Measurements from ENCODE around the gene TBPL2.

The TBPL2 gene

DNA sequence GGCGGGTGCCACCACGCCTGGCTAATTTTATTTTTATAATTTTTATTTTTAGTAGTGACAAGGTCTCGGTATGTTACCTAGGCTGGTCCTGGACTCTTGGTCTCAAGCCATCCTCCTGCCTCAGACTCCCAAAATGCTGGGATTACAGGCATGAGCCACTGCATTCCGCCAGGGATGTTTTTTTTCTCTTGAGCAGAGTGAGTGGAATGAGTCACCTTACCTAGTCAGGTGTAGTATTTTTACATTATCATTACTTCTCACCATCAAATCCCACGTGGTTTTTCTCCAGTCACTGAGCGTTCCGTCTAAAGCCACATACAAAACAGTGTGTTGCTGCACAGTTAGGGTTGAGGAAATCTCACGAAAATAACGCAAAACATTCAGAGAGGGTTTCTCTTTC is 870 bp upstream of the TBPL2 start:
- H2AFZ ChIP-seq = no peak overlapping the region
- no peak overlapping the region for H3K4me2 ChIP-seq (ENCODE audit: low read length)
- no peaks in the 10 kb centered on the region for H3K9me3 ChIP-seq (ENCODE audit: control insufficient read depth, low read length)
- H3K79me2 ChIP-seq = no peaks in the 10 kb centered on the region
- H3K9ac ChIP-seq = no peak overlapping the region
- no peaks in the 10 kb centered on the region for H3K36me3 ChIP-seq (ENCODE audit: control insufficient read depth, insufficient read depth, low read length)
- no peaks in the 10 kb centered on the region for H3K4me1 ChIP-seq
- TF ChIP-seq, protein P1, sequence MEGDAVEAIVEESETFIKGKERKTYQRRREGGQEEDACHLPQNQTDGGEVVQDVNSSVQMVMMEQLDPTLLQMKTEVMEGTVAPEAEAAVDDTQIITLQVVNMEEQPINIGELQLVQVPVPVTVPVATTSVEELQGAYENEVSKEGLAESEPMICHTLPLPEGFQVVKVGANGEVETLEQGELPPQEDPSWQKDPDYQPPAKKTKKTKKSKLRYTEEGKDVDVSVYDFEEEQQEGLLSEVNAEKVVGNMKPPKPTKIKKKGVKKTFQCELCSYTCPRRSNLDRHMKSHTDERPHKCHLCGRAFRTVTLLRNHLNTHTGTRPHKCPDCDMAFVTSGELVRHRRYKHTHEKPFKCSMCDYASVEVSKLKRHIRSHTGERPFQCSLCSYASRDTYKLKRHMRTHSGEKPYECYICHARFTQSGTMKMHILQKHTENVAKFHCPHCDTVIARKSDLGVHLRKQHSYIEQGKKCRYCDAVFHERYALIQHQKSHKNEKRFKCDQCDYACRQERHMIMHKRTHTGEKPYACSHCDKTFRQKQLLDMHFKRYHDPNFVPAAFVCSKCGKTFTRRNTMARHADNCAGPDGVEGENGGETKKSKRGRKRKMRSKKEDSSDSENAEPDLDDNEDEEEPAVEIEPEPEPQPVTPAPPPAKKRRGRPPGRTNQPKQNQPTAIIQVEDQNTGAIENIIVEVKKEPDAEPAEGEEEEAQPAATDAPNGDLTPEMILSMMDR (IDR thresholded peaks at IDR 0.05) = no peak
- no peaks in the 10 kb centered on the region for H3K27me3 ChIP-seq (ENCODE audit: control insufficient read depth, insufficient read depth, low read length)
- H3K27ac ChIP-seq = no peak overlapping the region
- H3K4me3 ChIP-seq (ENCODE audit: low read depth, low read length) = no peak overlapping the region

DNA sequence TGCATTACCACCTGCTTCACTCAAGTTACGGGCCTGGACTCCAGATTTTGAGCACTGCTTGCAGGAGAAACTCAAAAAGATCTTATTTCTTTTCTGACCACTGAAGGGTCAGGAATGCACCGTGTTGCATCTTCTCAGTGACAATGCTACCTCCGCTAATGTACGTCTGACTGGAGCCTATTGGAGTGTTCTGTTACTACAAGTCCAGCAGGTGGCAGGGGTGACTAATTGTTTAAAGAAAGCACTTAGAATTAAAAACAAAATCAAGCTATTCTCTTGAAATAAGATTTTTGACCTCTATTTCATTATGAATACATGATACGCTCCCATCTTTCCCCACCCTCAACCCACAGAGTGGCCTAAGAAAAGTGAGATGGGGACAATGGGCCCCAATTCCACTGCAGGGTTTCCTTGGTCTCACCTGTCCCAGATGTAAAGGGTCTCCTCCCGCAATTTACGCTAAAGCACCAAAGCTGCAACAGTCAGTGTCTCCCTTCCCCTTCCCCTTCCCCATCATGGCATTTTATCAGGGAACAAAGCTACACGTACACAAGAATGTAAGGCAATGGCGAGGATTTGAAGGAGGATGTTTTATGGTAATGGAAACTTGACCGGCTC is 2.2 kb downstream of the TBPL2 start:
- Histone ChIP-seq H3K36me3 (ENCODE audit: control insufficient read depth, insufficient read depth, low read length) (no peaks in the 10 kb centered on the region), H3K4me1 (no peaks in the 10 kb centered on the region), H2AFZ (no peak overlapping the region), H3K4me2 (ENCODE audit: low read length) (no peak overlapping the region), H3K27ac (no peak overlapping the region), H3K9ac (no peak overlapping the region), H3K4me3 (ENCODE audit: low read depth, low read length) (no peak overlapping the region), H3K79me2 (no peaks in the 10 kb centered on the region), H3K9me3 (ENCODE audit: control insufficient read depth, low read length) (no peaks in the 10 kb centered on the region), H3K27me3 (ENCODE audit: control insufficient read depth, insufficient read depth, low read length) (no peaks in the 10 kb centered on the region)
- TF ChIP-seq, protein P1 (IDR thresholded peaks at IDR 0.05) = peak; percentile 22

DNA sequence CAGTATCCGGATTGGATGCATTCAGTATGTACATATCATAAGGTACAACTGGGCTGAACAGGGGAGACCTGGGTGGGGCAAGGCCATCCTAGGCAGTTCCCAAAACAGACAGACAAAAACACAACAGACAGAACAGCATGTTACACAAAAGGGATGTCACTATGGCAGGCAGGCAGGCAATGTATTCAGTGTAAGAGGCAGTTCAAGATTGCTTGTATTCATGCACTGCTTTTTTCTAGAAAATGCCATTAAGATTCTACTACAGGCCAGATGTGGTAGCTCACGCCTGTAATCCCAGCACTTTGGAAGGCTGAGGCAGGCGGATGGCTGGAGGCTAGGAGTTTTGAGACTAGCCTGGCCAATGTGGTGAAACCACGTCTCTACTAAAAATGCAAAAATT is 3.5 kb downstream of the TBPL2 start:
- no peaks in the 10 kb centered on the region for H3K79me2 ChIP-seq
- no peak overlapping the region for H2AFZ ChIP-seq
- no peak overlapping the region for H3K4me3 ChIP-seq (ENCODE audit: low read depth, low read length)
- H3K4me1 ChIP-seq = no peaks in the 10 kb centered on the region
- H3K9ac ChIP-seq = no peak overlapping the region
- H3K9me3 ChIP-seq (ENCODE audit: control insufficient read depth, low read length) = no peaks in the 10 kb centered on the region
- no peak overlapping the region for H3K27ac ChIP-seq
- no peaks in the 10 kb centered on the region for H3K36me3 ChIP-seq (ENCODE audit: control insufficient read depth, insufficient read depth, low read length)
- TF ChIP-seq, protein P1 (IDR thresholded peaks at IDR 0.05) = no peak
- no peak overlapping the region for H3K4me2 ChIP-seq (ENCODE audit: low read length)
- no peaks in the 10 kb centered on the region for H3K27me3 ChIP-seq (ENCODE audit: control insufficient read depth, insufficient read depth, low read length)

DNA sequence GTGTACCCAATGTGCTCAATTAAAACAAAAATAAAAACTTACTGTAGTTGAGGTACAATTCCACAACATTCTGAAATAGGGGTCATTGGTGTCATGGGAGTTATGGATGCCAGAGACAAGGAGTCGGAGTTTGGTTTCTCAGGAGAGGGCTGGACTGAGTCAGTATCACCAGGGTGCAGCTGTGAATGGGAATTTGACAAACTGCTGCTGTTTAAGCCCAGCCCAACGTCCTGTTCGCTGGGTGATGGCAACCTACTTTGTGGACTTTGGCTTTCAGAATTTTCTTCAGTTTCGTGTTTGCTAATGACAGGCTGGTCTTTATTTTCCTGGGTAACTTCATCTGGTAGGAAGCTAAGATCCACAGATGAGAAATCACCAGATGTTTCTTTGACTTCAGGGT is 3.9 kb downstream of the TBPL2 start:
- TF ChIP-seq, protein P1 (IDR thresholded peaks at IDR 0.05) = no peak
- H3K4me1 ChIP-seq = no peaks in the 10 kb centered on the region
- H3K79me2 ChIP-seq = no peaks in the 10 kb centered on the region
- no peaks in the 10 kb centered on the region for H3K36me3 ChIP-seq (ENCODE audit: control insufficient read depth, insufficient read depth, low read length)
- H3K4me3 ChIP-seq (ENCODE audit: low read depth, low read length) = no peak overlapping the region
- no peaks in the 10 kb centered on the region for H3K27me3 ChIP-seq (ENCODE audit: control insufficient read depth, insufficient read depth, low read length)
- no peak overlapping the region for H3K9ac ChIP-seq
- no peak overlapping the region for H2AFZ ChIP-seq
- no peak overlapping the region for H3K27ac ChIP-seq
- no peak overlapping the region for H3K4me2 ChIP-seq (ENCODE audit: low read length)
- no peaks in the 10 kb centered on the region for H3K9me3 ChIP-seq (ENCODE audit: control insufficient read depth, low read length)

DNA sequence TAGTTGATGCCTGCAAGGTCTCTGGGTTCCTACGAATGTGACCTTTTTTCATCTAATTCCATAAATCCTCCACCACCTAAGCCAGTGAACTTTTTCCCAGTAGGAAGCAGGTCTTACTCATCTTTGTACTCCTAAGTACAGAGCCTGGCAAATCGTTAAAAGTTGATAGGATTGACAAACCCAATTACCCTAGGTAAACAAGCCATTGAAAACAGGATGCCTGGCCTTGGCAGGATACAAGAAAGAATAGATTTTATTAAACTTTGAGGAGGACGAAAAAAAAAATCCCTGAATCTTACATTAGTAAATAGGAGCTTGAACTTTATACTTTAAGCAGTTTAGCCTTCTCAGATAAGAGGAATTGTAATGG is 5.6 kb downstream of the TBPL2 start:
- Histone ChIP-seq H3K79me2 (no peaks in the 10 kb centered on the region), H3K27me3 (ENCODE audit: control insufficient read depth, insufficient read depth, low read length) (no peaks in the 10 kb centered on the region), H3K4me2 (ENCODE audit: low read length) (no peak overlapping the region), H3K27ac (no peak overlapping the region), H3K9ac (no peak overlapping the region), H2AFZ (no peak overlapping the region), H3K9me3 (ENCODE audit: control insufficient read depth, low read length) (no peaks in the 10 kb centered on the region), H3K4me1 (no peaks in the 10 kb centered on the region), H3K36me3 (ENCODE audit: control insufficient read depth, insufficient read depth, low read length) (no peaks in the 10 kb centered on the region), H3K4me3 (ENCODE audit: low read depth, low read length) (no peak overlapping the region)
- TF ChIP-seq, protein P1 (IDR thresholded peaks at IDR 0.05) = no peak
